Colonic mucosa (tissue), 4 donors: ENCODE measurements around the gene TOP2B. TPM values are rescaled to one million over a fixed set of nuclear protein-coding genes. Genes with fewer than 3 reads are reported as not detected.

Experiments used
- DNase-seq: peaks from one replicate; pipeline ENCODE4 v3.0.0-alpha.2; 2020
- H3K27ac ChIP-seq: fragments of 200-600 bp; one replicate; pipeline ENCODE4 v1.8.0; 2021
- H3K27me3 ChIP-seq: fragments of 200-600 bp; one replicate; pipeline ENCODE4 v1.8.0; 2021
- H3K36me3 ChIP-seq: fragments of 200-600 bp; one replicate; pipeline ENCODE4 v1.8.0; 2021
- H3K4me1 ChIP-seq: fragments of 200-600 bp; one replicate; pipeline ENCODE4 v1.8.0; 2021; ENCODE audit warnings: mild to moderate bottlenecking
- H3K4me3 ChIP-seq: fragments of 200-600 bp; one replicate; pipeline ENCODE4 v1.8.0; 2021
- H3K9ac ChIP-seq, 2 donors: one replicate each; pipeline ENCODE4 v1.7.0; 2013; ENCODE audit warnings: control low read depth in 2 of 2, low read depth in 2 of 2, low read length in 2 of 2
- H3K9me3 ChIP-seq: fragments of 200-600 bp; one replicate; pipeline ENCODE4 v1.8.0; 2021
- intact Hi-C: fragments of 100-400 bp; cut with DNase I; formaldehyde crosslinking; loops from one replicate; pipeline ENCODE4 v1.14.1; 2022
- total RNA-seq, 2 donors: library from RNA; stranded (reverse); fragmentation: NEBNext Ultra II Directional in 1 of 2; extraction: Animal tissue kit (Norgen Biotek cat#: 25700) in 1 of 2; gene quantifications; one replicate each; pipeline ENCODE4 v1.2.1, GENCODE V29; 2021
- TF ChIP-seq, protein P1 (sequence below): fragments of 200-600 bp; IDR thresholded peaks from one replicate; pipeline ENCODE4 v1.8.0; 2022; ENCODE audit warnings: antibody characterized with exemption, mild to moderate bottlenecking
- donor health status: healthy.
- donor health status: DM: no; HTN: no; CAD: no.
- donor health status: DM: no; HTN: no; CAD: no.

TOP2B gene
- total RNA-seq, 2 donors from 2014 or later: 105 TPM

DNA sequence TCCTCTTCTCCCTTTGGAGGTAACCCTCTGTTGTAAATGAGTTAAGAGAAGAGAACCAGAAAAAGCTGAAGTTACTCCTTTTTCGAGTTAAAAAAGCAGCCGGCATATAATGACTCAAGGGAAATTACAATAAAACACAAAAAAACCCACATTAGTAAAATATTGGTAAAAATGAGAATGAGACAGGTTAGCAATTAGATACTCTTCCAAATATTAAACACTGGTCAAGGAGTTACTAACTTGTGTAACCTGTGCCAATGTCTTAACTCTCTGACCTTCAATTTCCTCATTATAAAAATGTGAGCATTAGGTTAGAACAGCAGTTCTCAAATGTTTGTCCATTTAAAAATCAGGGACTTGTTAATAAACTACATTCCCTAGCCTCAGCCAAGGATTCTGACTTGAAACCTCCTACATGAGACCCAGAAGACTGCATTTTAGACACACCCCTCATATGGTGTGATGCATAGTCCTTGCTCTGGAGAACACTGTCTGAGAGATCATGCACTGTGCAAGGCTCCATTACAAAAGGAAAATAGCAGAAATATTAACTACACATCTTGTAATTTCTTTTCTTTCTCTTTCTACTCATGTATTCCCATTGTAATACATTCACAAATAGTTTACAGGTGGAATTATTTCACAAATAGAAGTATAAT lies 42.7 kb upstream of the TOP2B start:
- no peak for DNase-seq
- H3K36me3 ChIP-seq: no peaks in the 10 kb centered on the region
- no peaks in the 10 kb centered on the region for H3K27me3 ChIP-seq
- H3K9me3 ChIP-seq: no peaks in the 10 kb centered on the region
- H3K27ac ChIP-seq: no peak overlapping the region
- no peaks in the 10 kb centered on the region for H3K4me1 ChIP-seq
- intact Hi-C loops: no loop called here
- TF ChIP-seq, protein P1, sequence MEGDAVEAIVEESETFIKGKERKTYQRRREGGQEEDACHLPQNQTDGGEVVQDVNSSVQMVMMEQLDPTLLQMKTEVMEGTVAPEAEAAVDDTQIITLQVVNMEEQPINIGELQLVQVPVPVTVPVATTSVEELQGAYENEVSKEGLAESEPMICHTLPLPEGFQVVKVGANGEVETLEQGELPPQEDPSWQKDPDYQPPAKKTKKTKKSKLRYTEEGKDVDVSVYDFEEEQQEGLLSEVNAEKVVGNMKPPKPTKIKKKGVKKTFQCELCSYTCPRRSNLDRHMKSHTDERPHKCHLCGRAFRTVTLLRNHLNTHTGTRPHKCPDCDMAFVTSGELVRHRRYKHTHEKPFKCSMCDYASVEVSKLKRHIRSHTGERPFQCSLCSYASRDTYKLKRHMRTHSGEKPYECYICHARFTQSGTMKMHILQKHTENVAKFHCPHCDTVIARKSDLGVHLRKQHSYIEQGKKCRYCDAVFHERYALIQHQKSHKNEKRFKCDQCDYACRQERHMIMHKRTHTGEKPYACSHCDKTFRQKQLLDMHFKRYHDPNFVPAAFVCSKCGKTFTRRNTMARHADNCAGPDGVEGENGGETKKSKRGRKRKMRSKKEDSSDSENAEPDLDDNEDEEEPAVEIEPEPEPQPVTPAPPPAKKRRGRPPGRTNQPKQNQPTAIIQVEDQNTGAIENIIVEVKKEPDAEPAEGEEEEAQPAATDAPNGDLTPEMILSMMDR: no peak
- H3K4me3 ChIP-seq: no peak overlapping the region
- H3K9ac ChIP-seq: no peak overlapping the region

DNA sequence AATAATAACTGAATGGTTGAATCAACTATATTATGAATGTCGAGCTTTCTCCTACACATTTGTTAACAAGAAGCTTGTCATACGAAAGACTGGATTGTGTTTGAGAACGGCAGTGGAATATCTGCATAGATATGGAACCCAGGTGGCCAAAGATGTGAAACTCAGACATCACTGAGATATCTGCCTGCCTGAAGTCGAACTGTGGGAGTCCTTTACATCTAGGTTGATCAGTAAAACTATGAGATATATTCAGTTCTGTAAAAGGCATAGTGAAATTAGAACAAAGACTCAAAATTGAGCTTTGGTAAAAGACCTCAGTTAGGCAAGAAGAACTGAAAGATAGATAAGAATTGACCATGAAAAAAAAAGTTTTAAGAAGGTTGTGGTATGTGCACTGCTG lies 41.5 kb upstream of the TOP2B start:
- Histone ChIP-seq H3K4me1 (no peaks in the 10 kb centered on the region), H3K36me3 (no peaks in the 10 kb centered on the region), H3K27ac (no peak overlapping the region), H3K9ac (no peak overlapping the region), H3K27me3 (no peaks in the 10 kb centered on the region), H3K4me3 (no peak overlapping the region), H3K9me3 (no peaks in the 10 kb centered on the region)
- intact Hi-C loops: no loop called here
- TF ChIP-seq, protein P1: no peak
- no peak for DNase-seq

DNA sequence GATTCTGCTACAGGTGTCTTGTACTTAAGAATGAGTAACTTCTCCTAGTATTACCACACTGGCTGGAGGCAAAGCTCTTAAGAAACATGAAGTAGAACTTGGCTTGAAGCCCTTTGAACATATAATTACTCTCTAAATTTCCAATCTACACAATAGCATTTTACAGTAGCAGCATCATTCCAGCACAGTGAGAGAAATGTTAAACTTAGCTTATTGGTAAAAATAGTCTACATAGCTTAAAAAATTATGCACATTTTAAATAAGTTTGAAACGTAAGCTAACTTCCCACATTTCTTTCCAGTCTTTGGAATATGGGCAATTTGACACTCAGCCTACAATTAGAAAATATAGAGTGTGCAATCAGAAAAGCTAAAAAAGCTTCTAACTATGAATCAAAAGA lies 32.8 kb upstream of the TOP2B start:
- intact Hi-C loops: no loop called here
- DNase-seq: no peak
- H3K27me3 ChIP-seq: no peaks in the 10 kb centered on the region
- H3K9me3 ChIP-seq: no peaks in the 10 kb centered on the region
- H3K4me1 ChIP-seq: no peaks in the 10 kb centered on the region
- H3K36me3 ChIP-seq: no peaks in the 10 kb centered on the region
- no peak overlapping the region for H3K4me3 ChIP-seq
- TF ChIP-seq, protein P1: no peak
- H3K27ac ChIP-seq: no peak overlapping the region
- no peak overlapping the region for H3K9ac ChIP-seq

DNA sequence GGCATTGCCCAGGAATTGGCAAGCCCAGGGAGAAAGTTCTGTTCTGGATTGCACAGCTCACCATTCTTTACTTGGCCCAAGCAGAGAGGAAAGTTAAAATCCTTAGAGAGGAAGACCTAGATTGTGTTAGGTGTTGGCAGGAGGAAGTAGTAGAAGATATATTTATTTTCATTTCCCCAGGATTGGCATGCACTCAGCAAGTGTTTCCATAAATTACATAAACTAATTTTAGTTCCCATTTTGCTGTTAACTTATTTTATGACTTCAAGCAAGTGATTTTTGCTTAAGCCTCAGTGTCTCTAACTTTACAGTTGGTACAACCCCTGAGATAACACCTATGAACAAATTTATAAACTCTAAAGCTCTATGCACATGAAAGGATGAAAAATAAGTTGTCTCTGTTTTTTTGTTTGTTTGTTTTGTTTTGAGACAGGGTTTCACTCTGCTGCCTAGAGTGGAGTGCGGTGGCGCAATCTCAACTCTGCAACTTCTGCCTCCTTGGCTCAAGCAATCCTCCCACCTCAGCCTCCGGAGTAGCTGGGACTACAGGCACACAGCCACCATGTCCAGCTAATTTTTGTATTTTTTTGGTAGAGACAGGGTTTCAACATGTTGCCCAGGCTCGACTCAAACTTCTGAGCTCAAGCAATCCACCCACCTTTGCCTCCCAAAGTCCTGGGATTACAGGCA lies 31.2 kb upstream of the TOP2B start:
- intact Hi-C loops: no loop called here

DNA sequence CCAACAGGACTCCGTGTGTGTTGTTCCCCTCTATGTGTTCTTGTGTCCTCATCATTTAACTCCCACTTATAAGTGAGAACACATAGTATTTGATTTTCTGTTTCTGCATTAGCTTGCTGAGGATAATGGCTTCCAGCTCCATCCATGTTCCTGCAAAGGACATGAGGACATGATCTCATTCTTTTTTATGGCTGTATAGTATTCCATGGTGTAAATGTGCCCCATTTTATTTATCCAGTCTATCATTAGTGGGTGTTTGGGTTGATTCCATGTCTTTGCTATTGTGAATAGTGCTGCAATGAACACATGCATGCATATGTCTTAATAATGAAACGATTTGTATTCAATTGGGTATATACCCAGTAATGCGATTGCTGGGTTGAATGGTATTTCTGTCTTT lies 28.5 kb upstream of the TOP2B start:
- Histone ChIP-seq H3K9ac (no peak overlapping the region), H3K4me3 (no peak overlapping the region), H3K4me1 (no peaks in the 10 kb centered on the region), H3K27me3 (no peaks in the 10 kb centered on the region), H3K27ac (no peak overlapping the region), H3K36me3 (no peaks in the 10 kb centered on the region), H3K9me3 (no peaks in the 10 kb centered on the region)
- intact Hi-C loops: no loop called here
- TF ChIP-seq, protein P1: no peak
- DNase-seq: no peak

More for the DNA sequence above, 31.2 kb upstream of the TOP2B start:
- Histone ChIP-seq H3K27me3 (no peaks in the 10 kb centered on the region), H3K36me3 (no peaks in the 10 kb centered on the region), H3K27ac (no peak overlapping the region), H3K4me1 (no peaks in the 10 kb centered on the region), H3K9ac (no peak overlapping the region), H3K9me3 (no peaks in the 10 kb centered on the region), H3K4me3 (no peak overlapping the region)
- TF ChIP-seq, protein P1: no peak
- no peak for DNase-seq
